NCI-H460 (cell line): ENCODE data around the gene INPP4B. TPM values are rescaled to one million over a fixed set of nuclear protein-coding genes. Genes with fewer than 3 reads are reported as not detected.

Source experiments
- DNase-seq: peaks from one replicate; pipeline ENCODE4 v3.0.0-alpha.2; 2016; ENCODE audit warnings: low read depth; ENCODE audit errors: extremely low read depth
- total RNA-seq: library from RNA; depleted of rRNA; stranded (reverse); fragments of >200 nt; shearing (Covaris generic); gene quantifications from 2 replicates; pipeline ENCODE4 v1.2.3, GENCODE V29; 2014

The INPP4B gene
- total RNA-seq, 1 experiment from 2014 or later, result 3.9 TPM

- no peak for DNase-seq
Observed at GRCh38 chr4:142324572-142324971, 521.5 kb downstream of the INPP4B start.

- DNase-seq, result no peak
Observed at GRCh38 chr4:142322996-142323395, 523.1 kb downstream of the INPP4B start.

- no peak for DNase-seq
Observed at GRCh38 chr4:142318280-142318679, 527.8 kb downstream of the INPP4B start.

- DNase-seq, result no peak
Observed at GRCh38 chr4:142316913-142317312, 529.2 kb downstream of the INPP4B start.

- DNase-seq, result no peak
Observed at GRCh38 chr4:142316025-142316424, 530.1 kb downstream of the INPP4B start.

- no peak for DNase-seq
Observed at GRCh38 chr4:142314686-142315085, 531.4 kb downstream of the INPP4B start.

GRCh38 chr4:142314247-142314646, 531.9 kb downstream of the INPP4B start:
- DNase-seq, result no peak

GRCh38 chr4:142312391-142312790, 533.7 kb downstream of the INPP4B start:
- DNase-seq, result no peak

GRCh38 chr4:142311916-142312315, 534.2 kb downstream of the INPP4B start:
- no peak for DNase-seq

- no peak for DNase-seq
Observed at GRCh38 chr4:142309772-142310171, 536.3 kb downstream of the INPP4B start.

GRCh38 chr4:142307857-142308256, 538.2 kb downstream of the INPP4B start:
- DNase-seq, result no peak

GRCh38 chr4:142297313-142297712, 548.8 kb downstream of the INPP4B start:
- DNase-seq, result no peak

- peak; percentile 51 for DNase-seq
Observed at GRCh38 chr4:142293536-142293935, 552.6 kb downstream of the INPP4B start.

GRCh38 chr4:142292231-142292630, 553.9 kb downstream of the INPP4B start:
- no peak for DNase-seq

GRCh38 chr4:142291299-142292050, 554.6 kb downstream of the INPP4B start:
- DNase-seq, result no peak

GRCh38 chr4:142287371-142287770, 558.7 kb downstream of the INPP4B start:
- no peak for DNase-seq

- no peak for DNase-seq
Observed at GRCh38 chr4:142285222-142285583, 560.9 kb downstream of the INPP4B start.

- DNase-seq, result no peak
Observed at GRCh38 chr4:142284402-142285221, 561.5 kb downstream of the INPP4B start.

- no peak for DNase-seq
Observed at GRCh38 chr4:142282870-142283431, 563.1 kb downstream of the INPP4B start.

- DNase-seq, result no peak
Observed at GRCh38 chr4:142281999-142282398, 564.1 kb downstream of the INPP4B start.

- DNase-seq, result no peak
Observed at GRCh38 chr4:142278663-142279062, 567.4 kb downstream of the INPP4B start.

- DNase-seq, result no peak
Observed at GRCh38 chr4:142278171-142278570, 567.9 kb downstream of the INPP4B start.
